A673 (cell line): Measurements from ENCODE around the gene MTG2.

Experiments used
- CTCF ChIP-seq: fragments of 300-800, 200-600 bp; sonication (generic); conservative IDR thresholded peaks from 2 replicates; pipeline ENCODE4 v1.5.1; 2017; ENCODE audit warnings: low read depth, mild to moderate bottlenecking, antibody characterized with exemption, low read length, moderate library complexity, mixed read lengths
- EZH2 ChIP-seq: fragments of 200-600 bp; sonication (generic); IDR thresholded peaks from 2 replicates; pipeline ENCODE4 v1.6.1; 2017; ENCODE audit warnings: borderline replicate concordance, low read depth, mild to moderate bottlenecking, mixed read lengths, antibody characterized with exemption, low read length; ENCODE audit not compliant: poor library complexity, severe bottlenecking

GRCh38 chr20:62164879-62165761 is 17.7 kb upstream of the MTG2 start:
- TF ChIP-seq CTCF (no peak), EZH2 (no peak)
